Stimulated activated CD8-positive, alpha-beta memory T cell treated with anti-CD3 and anti-CD28 coated beads, Interleukin-7, amount 100 ng/mL, for 1 hour (primary cell): ENCODE results near the gene WDR45B.

Experiments
- DNase-seq, 2 donors: peaks; one replicate each; pipeline ENCODE4 v3.0.0-alpha.2; 2020; ENCODE audit warnings: low read depth in 2 of 2

The WDR45B gene

DNA sequence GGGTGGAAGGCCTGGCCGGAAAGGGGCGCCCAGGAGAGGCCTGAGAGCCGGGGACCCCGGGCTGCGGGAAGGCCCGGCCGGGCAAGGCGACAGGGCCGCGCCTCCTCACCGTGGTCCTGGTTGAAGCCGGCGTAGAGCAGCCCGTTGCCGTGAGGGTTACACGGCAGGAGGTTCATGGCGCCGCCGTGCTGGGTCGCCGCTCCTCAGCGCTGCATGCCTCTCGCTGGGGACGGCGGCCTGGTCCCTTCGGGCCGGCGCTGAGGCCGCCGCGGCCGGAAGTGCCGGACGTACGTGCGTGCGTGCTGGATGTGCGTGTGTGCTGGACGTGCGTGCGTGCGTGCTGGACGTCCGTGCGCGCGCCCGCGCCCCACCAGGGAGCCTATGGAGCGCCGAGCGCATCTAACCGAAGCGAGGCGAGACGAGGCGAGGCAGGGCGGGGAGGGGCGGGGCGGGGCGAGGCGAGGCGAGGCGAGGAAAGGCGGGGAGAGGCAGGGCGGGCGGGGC, at the start of gene WDR45B:
TSS of gene WDR45B (minus strand) at position 280 of the 504 bp plus-strand sequence. CDS start at position 176, 104 bp downstream.
- DNase-seq, result peak; percentile 64 to 76

DNA sequence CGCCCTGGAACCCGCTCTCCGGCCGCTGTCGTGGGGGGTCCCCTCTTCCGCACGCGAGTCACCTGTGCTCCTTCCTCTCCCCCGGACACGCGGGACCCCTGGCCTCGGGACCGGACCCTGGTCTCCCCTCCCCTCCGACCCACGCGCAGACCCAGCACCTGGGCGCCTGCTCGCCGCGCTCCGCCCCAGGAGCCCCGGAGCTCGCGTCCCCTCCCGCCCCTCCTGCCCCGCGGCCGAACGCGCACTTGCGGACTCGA, 49.5 kb upstream of the WDR45B start:
- DNase-seq, result no peak

DNA sequence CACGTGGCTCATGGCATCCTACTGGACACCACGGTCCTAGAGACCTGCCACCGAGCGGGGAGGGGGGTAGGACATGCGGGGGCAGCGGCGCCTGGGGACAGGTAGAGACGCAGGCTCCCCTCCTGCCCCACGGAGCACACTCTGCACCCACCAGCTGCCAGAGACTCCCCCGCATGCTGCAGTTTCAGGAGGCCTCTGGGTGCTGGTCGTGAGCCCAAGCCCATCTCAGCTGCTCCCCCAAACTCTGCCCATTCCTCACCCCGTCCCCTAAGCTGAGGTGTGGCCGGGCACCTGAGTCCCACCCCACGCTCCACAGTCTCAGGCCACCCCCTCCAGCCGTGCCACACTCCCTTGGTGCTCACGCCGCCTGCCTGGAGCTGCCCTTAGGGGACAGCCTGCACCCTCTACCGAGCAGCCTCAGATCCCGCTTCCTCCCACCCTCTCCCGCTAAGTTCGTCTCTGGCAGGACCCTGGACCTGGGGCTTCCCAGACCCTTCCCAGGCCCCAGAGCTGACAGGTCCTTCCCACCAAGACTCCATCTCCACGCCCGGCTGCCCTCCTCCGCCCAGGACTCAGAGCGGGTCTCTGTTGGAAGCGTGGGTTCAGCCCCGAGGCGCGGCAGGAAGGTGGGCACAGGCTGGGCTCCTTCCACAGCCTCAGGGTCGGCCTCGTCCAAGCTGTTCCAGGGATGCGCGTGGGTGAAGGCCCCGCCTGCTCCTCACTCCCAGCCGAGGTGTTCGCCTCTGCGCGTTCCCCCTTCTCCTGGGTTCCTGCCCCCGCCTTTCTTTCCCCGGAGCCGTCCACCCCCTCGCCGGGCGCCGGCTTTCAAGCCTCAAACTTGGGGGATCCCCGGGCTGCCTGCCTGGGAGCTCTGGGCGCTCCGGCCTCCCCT, 48.9 kb upstream of the WDR45B start:
- DNase-seq, result no peak

DNA sequence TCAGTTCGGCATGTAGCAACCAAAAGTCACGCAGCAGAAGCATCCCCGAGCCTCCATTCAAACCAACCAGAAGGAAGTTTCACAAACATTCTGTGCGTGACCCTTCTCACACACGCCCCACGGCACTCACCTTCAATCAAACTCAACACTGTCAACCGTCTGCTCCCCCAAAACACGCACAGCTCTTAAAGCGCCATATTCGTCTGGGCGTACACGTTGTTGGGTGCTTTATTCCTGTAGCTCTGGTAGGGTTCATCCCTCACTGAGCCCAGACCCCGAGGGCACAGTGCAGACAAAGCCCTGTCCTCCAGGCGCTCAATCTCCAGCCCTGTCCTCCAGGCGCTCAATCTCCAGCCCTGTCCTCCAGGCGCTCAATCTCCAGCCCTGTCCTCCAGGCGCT, 48.0 kb upstream of the WDR45B start:
- no peak for DNase-seq

DNA sequence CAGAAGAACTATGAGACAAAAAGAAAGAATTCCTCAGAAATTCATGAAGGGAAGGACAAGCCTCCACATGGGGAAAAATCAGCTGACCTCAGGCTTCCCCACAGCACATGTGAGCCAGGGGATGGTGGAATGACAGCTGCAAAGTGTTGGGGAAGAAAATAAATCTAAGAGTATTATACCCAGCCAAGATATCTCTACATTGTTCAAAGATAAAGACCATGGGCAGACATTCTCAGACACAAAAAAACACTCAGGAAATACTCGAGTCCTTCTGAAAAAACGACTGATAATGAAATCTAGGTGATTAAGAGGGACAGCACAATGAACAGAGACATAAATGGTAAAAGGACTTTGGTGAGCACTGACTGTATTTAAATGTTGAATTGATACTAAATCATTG, 46.4 kb upstream of the WDR45B start:
- no peak for DNase-seq

DNA sequence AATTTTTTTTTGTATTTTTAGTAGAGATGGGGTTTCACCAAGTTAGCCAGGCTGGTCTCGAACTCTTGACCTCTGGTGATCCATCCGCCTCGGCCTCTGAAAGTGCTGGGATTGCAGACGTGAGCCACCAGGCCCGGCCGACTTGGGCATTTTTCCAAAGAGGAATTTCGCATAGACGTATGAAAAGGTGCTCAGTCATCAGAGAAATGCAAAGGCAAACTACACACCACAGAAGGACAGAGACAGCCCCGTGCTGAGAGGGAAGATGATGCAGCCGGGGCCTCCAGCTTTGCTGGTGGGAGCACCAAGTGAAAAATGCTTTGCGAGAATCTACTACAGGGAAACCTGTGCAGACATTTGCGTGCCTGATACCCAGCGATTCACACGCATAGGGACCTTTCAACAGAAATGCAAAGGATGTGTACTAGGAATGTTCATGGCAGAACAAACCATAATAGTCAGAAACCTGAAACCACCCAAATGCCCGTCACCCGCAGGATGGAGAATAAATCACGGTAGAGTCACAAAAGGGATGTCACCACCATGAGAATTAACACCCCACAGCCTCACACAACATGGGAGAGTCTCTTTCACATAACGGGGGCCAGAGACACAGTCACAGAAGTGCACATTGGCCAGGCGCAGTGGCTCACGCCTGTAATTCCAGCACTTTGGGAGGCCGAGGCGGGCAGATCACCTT, 45.1 kb upstream of the WDR45B start:
- no peak for DNase-seq

DNA sequence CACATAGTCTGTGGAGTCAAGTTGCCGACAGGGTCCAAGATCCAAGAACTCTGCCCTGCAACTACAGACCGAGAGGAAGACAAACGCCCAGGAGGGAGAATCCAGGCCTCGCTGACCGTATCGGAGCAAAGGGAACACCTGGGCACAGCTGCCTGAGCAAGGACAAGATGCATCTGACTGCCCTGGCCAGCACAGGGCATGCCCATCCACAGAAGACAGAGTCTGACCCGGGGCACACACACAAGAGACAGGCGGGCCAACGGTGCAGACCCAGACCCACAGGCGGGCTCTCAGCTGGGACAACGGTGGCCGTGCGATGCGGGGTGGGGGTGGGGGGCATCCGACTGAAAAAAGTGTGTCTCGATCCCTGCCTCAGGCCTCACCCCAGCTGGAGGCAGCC, 44.0 kb upstream of the WDR45B start:
- DNase-seq, result no peak

DNA sequence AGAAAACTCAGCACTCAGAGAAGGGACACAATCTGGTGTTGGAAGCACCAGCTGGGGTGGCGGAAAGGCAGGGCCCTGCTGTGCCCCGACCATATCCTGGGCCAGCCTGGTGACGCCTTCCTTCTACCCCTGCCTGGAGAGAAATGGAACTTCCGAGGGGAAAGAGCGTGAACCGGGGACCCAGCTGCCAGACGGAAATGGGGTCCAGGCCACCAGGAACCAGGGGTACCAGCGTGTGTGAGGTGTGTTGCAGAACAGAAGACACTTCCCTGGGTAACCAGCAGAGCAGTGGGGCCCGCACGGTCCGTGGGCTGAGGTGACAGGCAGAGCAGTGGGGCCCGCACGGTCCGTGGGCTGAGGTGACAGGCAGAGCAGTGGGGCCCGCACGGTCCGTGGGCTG, 43.5 kb upstream of the WDR45B start:
- DNase-seq, result no peak

DNA sequence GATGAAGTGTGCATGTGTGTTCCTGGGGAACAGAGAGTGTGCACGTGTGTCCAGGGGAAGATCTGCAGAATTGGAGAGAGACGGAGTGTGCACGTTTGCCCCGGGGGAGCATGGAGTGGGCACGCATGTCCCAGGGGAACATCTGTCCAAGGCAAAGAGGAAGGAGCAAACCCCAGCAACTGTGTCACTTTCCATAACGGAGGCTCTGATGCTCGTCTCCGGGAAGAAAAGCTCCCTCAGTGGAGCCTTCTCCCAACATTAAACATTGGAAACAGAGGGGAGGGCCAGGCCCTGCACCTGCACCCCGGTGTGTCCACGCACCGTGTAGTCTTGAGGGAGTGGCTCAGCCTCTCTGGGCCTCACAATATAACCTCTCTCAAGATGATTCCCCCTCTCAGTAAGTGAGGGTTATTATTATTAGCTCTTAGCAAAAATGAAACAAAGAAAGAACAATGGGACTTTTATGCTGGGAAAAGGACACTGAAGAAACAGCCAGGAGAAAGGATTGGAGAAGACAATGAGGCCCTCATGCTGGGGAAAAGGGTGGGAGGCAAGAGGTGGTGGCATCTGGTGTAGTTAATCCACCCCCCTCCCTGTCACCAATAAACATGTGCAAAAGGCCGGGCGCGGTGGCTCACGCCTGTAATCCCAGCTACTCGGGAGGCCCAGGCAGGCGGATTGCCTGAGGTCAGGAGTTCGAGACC, 42.7 kb upstream of the WDR45B start:
- no peak for DNase-seq

DNA sequence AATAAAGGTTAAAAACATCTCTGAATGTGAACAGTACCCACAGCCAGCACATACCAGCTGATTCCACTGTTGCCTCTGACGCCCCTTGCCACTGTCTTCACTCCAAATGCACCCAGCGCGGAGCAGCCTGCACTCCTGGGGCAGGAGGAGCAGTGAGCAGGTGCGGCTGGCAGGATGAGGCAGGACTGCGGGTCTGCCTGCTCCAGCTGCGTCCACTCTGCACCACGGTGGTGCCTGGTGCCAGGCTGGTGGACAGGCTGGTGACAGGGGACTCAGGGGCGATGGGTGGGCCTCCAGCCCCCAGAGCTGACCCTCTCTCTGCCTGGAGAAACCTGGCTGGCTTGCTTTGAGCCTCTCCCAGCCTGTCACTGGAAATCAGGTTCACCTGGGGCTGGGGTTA, 40.8 kb upstream of the WDR45B start:
- no peak for DNase-seq

DNA sequence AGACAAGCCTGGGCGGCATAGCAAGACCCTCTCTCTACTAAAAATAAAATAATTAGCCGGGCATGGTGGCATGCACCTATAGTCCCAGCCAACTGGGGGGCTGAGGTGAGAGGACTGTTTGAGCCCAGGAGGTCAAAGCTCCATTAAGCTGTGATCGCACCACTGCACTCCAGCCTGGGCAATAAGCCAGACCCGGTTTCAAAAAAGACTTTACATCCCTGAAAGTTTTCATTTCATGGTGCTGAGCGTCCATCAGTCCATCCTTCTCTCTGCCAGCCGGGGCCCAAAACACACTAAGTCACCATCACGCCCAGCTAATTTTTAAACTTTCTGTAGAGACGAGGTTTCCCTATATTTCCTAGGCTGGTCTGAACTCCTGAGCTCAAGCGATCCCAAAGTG, 39.6 kb upstream of the WDR45B start:
- no peak for DNase-seq

DNA sequence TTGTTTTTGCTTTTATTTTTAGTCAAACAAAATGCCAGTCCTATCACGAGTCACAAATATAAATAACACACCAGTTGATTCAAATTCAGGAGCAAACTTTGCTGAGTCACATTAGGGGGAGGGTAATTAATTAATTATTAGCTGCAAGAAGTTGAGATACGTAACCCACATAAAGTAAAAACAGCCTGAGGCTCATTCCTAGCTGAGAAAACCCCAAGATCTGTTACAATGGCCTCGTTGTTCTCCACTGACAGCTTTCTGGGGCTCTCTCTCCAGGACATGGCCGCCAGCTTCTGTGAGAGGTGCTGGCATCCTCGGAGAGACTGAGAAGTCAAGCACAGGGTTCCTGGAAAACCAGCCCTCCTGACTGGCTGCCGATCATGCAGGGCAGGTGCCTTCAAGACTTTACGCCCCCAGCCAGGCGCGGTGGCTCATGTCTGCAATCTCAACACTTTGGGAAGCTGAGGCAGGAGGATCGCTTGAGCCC, 39.2 kb upstream of the WDR45B start:
- no peak for DNase-seq

DNA sequence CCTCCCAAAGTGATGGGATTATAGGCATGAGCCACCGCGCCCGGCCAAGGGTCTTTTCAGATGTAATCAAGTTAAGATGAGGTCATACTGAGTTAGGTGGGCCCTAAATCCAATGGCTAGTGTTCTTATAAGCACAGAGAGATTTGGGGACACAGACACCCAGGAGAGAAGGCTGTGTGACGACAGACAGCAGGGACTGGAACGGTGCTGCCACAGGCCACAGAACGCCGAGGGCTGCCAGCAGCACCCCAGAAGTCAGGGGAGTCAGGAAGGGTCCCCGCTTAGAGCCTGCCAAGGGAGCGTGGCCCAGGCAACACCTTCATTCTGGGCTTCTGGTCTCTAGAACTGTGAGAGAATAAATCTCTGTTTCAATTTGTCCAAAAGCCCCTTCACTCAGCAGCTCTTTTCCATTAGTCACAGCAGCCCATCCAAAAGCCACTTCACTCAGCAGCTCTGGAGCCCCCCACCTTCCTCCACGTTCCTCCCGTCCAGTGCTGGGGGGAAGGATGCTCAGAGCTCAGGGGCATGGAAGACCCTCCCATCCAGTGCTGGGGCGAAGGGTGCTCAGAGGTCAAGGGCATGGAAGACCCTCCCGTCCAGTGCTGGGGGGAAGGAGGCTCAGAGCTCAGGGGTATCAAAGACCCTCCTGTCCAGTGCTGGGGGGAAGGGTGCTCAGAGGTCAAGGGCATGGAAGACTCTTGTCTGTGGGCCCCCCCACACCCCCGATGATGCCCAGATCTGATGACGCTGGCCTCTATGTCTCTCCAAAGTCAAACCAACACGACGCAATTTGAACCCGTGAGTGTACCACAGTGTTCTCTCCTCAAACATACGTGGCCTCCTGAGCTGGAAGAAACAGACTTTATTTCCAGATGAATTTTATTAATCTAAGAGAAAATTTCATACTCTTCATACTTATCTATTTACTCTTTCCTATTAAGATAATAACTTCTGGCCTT, 38.4 kb upstream of the WDR45B start:
- no peak for DNase-seq

DNA sequence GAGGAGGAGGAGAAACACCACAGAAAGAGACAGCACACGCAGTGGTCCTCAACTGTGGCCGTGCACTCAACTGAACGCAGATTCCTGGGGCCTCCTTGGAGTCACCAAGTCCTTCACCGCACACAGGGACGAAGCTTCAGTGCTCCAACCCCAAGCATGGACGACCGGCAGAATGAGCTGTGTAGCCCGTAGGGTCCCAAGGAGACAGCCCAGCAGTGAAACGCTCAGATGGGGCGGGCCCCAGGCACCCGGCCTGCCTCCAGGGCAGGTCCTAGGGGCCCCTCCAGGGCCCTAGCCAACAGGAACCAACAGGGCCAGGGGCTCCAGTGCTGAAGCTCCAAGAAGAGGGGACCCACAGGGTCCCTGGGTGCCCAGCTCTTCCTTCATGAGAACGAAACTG, 37.0 kb upstream of the WDR45B start:
- no peak for DNase-seq

DNA sequence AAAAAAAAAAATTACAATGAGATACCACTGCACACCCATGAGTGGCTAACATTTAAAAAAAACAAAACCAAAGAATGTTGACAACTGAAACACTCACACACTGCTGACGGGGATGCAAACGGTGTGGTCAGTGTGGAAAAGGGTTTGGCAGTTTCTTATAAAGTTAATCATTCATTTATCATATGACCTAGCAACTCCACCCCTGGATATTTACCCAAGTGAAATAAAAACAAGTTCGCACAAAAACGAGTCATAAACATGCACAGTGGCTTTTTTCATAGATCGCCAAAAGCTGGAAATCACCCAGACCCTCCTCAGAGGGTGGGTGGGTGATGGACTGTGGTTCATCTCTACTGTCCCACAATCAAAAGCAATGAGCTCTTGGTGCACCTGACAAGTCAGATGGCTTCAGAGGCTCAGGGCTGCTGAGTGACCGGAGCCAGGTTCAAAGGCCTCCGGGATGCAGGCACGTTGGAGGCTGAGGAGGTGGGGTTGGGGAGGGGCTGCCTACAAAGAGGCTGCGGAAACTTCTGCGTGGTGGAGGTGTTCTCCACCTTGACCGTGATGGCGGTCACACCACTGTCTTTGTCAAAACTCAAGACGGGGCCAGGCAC, 36.1 kb upstream of the WDR45B start:
- DNase-seq, result no peak

DNA sequence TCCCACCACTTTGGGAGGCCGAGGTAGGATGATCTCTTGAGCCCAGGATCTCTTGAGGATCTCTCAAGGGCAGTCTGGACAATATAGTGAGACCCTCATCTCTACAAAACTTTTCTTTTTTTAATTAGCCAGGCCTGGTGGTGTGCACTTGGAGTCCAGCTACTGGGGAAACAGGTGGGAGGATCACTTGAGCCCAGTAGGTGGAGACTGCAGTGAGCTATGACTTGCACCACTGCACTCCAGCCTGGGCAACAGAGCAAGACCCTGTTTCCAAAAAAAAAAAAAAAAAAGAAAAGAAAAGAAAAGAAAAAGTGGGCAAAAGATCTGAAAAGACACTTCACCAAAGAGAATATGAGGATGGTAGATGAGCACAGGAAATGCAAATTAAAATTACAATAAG, 35.3 kb upstream of the WDR45B start:
- DNase-seq, result no peak

DNA sequence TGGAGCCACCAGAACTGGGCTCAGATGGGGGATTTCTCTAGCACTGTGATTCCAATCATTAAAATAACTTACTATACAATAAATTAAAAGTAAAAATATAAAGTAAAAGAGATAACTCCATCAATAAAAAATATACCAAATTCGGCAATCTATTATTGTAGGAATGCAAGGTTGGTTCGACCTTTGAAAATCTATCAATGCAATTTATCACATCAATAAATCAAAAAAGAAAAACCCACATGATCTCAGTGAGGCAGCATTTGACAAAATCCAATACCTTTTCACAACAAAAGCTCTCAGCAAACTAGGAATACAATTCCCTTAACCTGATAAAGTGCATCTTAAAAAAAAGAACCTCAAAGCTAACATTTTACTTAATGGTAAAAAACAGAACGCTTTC, 33.3 kb upstream of the WDR45B start:
- DNase-seq, result no peak

DNA sequence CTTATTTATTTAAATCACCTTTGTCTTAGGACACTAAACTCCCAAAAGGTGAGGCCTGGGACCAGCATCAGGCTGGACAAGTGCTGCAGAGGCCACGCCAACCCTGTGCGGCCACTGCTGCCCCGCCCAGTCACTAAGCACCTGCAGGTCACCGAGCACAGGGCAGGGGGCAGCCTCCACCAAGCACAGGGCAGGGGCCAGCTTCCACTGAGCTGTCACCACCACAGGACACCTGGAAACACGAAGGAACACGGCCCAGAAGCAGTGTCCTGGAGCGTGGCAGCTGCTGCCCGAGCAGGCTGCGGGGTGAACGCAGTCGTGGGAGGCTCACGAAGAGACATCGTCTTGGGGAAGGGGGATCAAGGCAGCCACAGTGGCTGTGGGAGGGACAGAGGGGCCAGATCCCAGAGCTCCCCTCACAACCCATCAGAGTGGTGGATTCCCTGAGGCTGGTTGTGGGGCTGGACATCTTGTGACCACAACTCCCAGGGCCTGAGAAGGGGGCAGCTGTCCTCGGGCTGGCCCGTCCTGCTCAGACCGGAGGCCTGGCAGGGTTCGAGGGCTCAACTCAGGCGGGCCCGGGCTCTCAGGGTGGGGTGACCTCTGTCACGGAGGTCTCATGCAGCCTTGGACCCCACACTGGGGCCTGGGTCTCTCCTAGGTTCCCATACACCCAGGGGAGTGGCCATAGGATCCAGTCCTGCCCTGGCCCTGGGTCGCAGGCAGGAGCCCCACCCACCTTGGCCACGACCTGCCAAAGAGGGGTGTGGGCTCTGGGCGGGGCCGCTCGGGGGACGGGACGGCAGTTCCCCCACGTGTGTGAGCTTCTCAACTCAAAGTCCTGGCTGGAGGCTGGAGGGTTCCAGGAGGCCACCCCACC, 31.6 kb upstream of the WDR45B start:
- no peak for DNase-seq

DNA sequence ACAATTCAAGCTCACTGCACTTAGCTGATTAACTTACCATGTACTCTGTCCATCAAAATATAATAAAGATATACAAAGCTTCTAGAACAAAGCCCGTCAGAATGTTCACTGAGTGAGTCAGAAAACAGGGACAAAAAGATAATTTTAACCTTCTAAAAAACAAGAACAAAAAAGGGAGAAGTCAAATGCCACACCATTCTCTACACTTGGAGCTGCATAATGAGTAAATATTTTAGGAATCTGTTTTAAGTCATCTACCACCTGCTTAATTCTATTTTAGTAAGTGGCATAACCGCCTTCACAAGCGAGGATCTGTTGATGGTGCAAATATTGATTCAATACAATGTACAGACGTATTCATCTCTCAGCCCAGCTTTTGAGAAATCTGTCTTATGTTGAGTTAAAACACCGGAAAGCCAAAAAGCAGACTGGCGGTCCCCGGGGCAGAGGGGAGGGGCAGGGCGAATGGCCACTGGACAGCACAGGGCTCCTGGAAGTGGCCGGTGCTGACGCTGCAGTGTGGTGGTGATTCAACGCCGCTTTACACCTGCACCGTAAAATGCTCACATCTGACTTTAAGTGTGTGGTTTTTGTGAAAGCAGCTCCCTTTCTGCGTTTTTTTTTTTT, 30.1 kb upstream of the WDR45B start:
- no peak for DNase-seq
